OCI-LY3 (cell line): Measurements from ENCODE around the gene CARD11.

Source experiments
- H2AFZ ChIP-seq: fragments of 200-600, 300-600 bp; shearing (Covaris generic); 2 replicates; pipeline ENCODE4 v1.6.0; 2014; ENCODE audit warnings: antibody characterized with exemption, low read depth, low read length
- H3K27ac ChIP-seq: fragments of 200-600, 300-600 bp; sonication (generic); 2 replicates; pipeline ENCODE4 v1.5.1; 2014; ENCODE audit warnings: mild to moderate bottlenecking, low read length, moderate library complexity, mixed read lengths
- H3K27me3 ChIP-seq: fragments of 200-600, 300-600 bp; sonication (generic); 2 replicates; pipeline ENCODE4 v1.6.1; 2014; ENCODE audit warnings: low read depth, low read length, mixed read lengths
- H3K36me3 ChIP-seq: fragments of 200-600, 300-600 bp; sonication (generic); replicated peaks from 2 replicates; pipeline ENCODE3; 2014; ENCODE audit warnings: low read depth, low read length, mixed read lengths
- H3K4me1 ChIP-seq: fragments of 300-600, 200-600 bp; sonication (generic); 2 replicates; pipeline ENCODE4 v1.6.1; 2014; ENCODE audit warnings: low read length, mixed read lengths
- H3K4me2 ChIP-seq: fragments of 200-600, 300-600 bp; sonication (generic); 2 replicates; pipeline ENCODE4 v1.6.1; 2014; ENCODE audit warnings: low read length, mixed read lengths
- H3K4me3 ChIP-seq: fragments of 300-600, 200-600 bp; sonication (generic); 2 replicates; pipeline ENCODE4 v1.5.1; 2014; ENCODE audit warnings: antibody characterized with exemption, mild to moderate bottlenecking, low read length, moderate library complexity
- H3K79me2 ChIP-seq: fragments of 300-600, 200-600 bp; shearing (Covaris generic); 2 replicates; pipeline ENCODE4 v1.6.1; 2014; ENCODE audit warnings: mild to moderate bottlenecking, low read length, mixed read lengths
- H3K9ac ChIP-seq: fragments of 300-600, 200-600 bp; shearing (Covaris generic); 2 replicates; pipeline ENCODE4 v1.6.0; 2014; ENCODE audit warnings: mild to moderate bottlenecking, low read length, moderate library complexity
- H3K9me3 ChIP-seq: fragments of 200-600, 300-600 bp; shearing (Covaris generic); 2 replicates; pipeline ENCODE4 v1.6.1; 2014; ENCODE audit warnings: low read length, mixed read lengths; ENCODE audit not compliant: insufficient read depth
- H4K20me1 ChIP-seq: fragments of 200-600, 300-600 bp; sonication (generic); 2 replicates; pipeline ENCODE4 v1.6.1; 2016; ENCODE audit warnings: low read length, mixed read lengths; ENCODE audit not compliant: insufficient read depth
- CTCF ChIP-seq: fragments of 200-600, 300-600 bp; sonication (generic); IDR thresholded peaks from 2 replicates; pipeline ENCODE4 v1.5.1; 2014; ENCODE audit warnings: antibody characterized with exemption, low read length, low read depth
- EZH2phosphoT487 ChIP-seq: fragments of 200-600 bp; shearing (Covaris generic); IDR thresholded peaks from 2 replicates; pipeline ENCODE4 v1.6.1; 2018; ENCODE audit warnings: antibody characterized with exemption, mixed run types, low read depth

Gene CARD11

GRCh38 chr7:2880874-2881533, 162.7 kb downstream of the CARD11 start:
- H3K4me3 ChIP-seq: no peak overlapping the region
- H3K27me3 ChIP-seq: no peaks in the 10 kb centered on the region
- H2AFZ ChIP-seq: no peak overlapping the region
- no peaks in the 10 kb centered on the region for H3K79me2 ChIP-seq
- no peak for TF ChIP-seq CTCF
- no peak for TF ChIP-seq EZH2phosphoT487
- H3K4me1 ChIP-seq: no peaks in the 10 kb centered on the region
- no peak overlapping the region for H3K9ac ChIP-seq
- no peaks in the 10 kb centered on the region for H4K20me1 ChIP-seq
- no peak overlapping the region for H3K27ac ChIP-seq
- H3K36me3 ChIP-seq: no peaks in the 10 kb centered on the region
- H3K9me3 ChIP-seq: no peaks in the 10 kb centered on the region
- H3K4me2 ChIP-seq: no peak overlapping the region

GRCh38 chr7:2880051-2880450, 163.6 kb downstream of the CARD11 start:
- Histone ChIP-seq H3K27me3 (no peaks in the 10 kb centered on the region), H3K27ac (no peak overlapping the region), H3K9ac (no peak overlapping the region), H3K36me3 (no peaks in the 10 kb centered on the region), H4K20me1 (no peaks in the 10 kb centered on the region), H3K4me3 (no peak overlapping the region), H2AFZ (no peak overlapping the region), H3K4me1 (no peaks in the 10 kb centered on the region), H3K9me3 (no peaks in the 10 kb centered on the region), H3K79me2 (no peaks in the 10 kb centered on the region), H3K4me2 (no peak overlapping the region)
- no peak for TF ChIP-seq CTCF
- no peak for TF ChIP-seq EZH2phosphoT487

GRCh38 chr7:2879354-2879753, 164.3 kb downstream of the CARD11 start:
- H4K20me1 ChIP-seq: no peaks in the 10 kb centered on the region
- H2AFZ ChIP-seq: no peak overlapping the region
- no peak overlapping the region for H3K27ac ChIP-seq
- no peak overlapping the region for H3K9ac ChIP-seq
- H3K4me3 ChIP-seq: no peak overlapping the region
- H3K4me2 ChIP-seq: no peak overlapping the region
- no peaks in the 10 kb centered on the region for H3K79me2 ChIP-seq
- H3K9me3 ChIP-seq: no peaks in the 10 kb centered on the region
- no peaks in the 10 kb centered on the region for H3K27me3 ChIP-seq
- no peaks in the 10 kb centered on the region for H3K4me1 ChIP-seq
- H3K36me3 ChIP-seq: no peaks in the 10 kb centered on the region
- TF ChIP-seq EZH2phosphoT487: no peak
- no peak for TF ChIP-seq CTCF

- Histone ChIP-seq H3K4me3 (no peak overlapping the region), H2AFZ (no peak overlapping the region), H3K4me1 (no peaks in the 10 kb centered on the region), H3K79me2 (no peaks in the 10 kb centered on the region), H3K27me3 (no peaks in the 10 kb centered on the region), H4K20me1 (no peaks in the 10 kb centered on the region), H3K36me3 (no peaks in the 10 kb centered on the region), H3K9me3 (no peaks in the 10 kb centered on the region), H3K4me2 (no peak overlapping the region), H3K27ac (no peak overlapping the region), H3K9ac (no peak overlapping the region)
- TF ChIP-seq CTCF (no peak), EZH2phosphoT487 (no peak)
These were observed 165.4 kb downstream of the CARD11 start for GRCh38 chr7:2878306-2878705.
